ENCODE measurements around the gene ARL14EP.

GRCh38 chr11:30365793-30366517 lies 43.1 kb downstream of the ARL14EP start:
- TF ChIP-seq CTCF (IDR thresholded peaks at IDR 0.05; ENCODE audit: control extremely low read depth in 1 of 3, insufficient read depth in 1 of 3, low read depth in 1 of 3, low read length in 3 of 3) (no peak), POLR2A (IDR thresholded peaks at IDR 0.05; ENCODE audit: control extremely low read depth in 1 of 2, low read depth in 2 of 2, low read length in 2 of 2) (no peak), KDM1A (IDR thresholded peaks at IDR 0.05; ENCODE audit: borderline replicate concordance, low read length) (no peak), TCF12 (IDR thresholded peaks at IDR 0.05; ENCODE audit: low read depth, low read length) (no peak), CHD2 (IDR thresholded peaks at IDR 0.05; ENCODE audit: low read length) (no peak)

All from H1 (cell line).